ENCODE results near the gene SDK2. TPM values are rescaled to one million over a fixed set of nuclear protein-coding genes. Genes with fewer than 3 reads are reported as not detected.

SDK2 gene
- total and polyA plus RNA-seq, 4 experiments from 2014 or later, result 0.49 to 2.9 (median 2.2) TPM; not detected in 1

- H3K9me3 ChIP-seq (ENCODE audit: control insufficient read depth in 1 of 2, low read length in 2 of 2), result no peaks in the 10 kb centered on the region
- Mint-ChIP-seq H3K27ac (no peak overlapping the region), H3K27me3 (no peaks in the 10 kb centered on the region), H3K36me3 (no peaks in the 10 kb centered on the region), H3K4me3 (no peak overlapping the region), H3K4me1 (no peaks in the 10 kb centered on the region), H3K9me3 (no peaks in the 10 kb centered on the region)
- H3K4me1 ChIP-seq (ENCODE audit: insufficient read depth, low read length), result no peaks in the 10 kb centered on the region
- H3K4me3 ChIP-seq (ENCODE audit: low read length in 2 of 2), result no peak overlapping the region
- CTCF ChIA-PET (ENCODE audit: partially characterized antibody), result no interaction called here
- H3K36me3 ChIP-seq (ENCODE audit: insufficient read depth, low read length), result no peaks in the 10 kb centered on the region
- no peaks in the 10 kb centered on the region for H3K27me3 ChIP-seq (ENCODE audit: insufficient read depth, low read length)
- POLR2A ChIA-PET (ENCODE audit: partially characterized antibody), result interaction anchor here (0.8 kb wide), 1 partner anchor 19 kb away, joined by 3 read pairs; no protein-coding TSS in a partner anchor
- H3K27ac ChIP-seq (ENCODE audit: low read depth, low read length), result no peak overlapping the region
- no peak for DNase-seq
- intact Hi-C loops (cut with micrococcal nuclease), result no loop called here
Measured at GRCh38 chr17:73396431-73397277, 247.6 kb downstream of the SDK2 start.

DNA sequence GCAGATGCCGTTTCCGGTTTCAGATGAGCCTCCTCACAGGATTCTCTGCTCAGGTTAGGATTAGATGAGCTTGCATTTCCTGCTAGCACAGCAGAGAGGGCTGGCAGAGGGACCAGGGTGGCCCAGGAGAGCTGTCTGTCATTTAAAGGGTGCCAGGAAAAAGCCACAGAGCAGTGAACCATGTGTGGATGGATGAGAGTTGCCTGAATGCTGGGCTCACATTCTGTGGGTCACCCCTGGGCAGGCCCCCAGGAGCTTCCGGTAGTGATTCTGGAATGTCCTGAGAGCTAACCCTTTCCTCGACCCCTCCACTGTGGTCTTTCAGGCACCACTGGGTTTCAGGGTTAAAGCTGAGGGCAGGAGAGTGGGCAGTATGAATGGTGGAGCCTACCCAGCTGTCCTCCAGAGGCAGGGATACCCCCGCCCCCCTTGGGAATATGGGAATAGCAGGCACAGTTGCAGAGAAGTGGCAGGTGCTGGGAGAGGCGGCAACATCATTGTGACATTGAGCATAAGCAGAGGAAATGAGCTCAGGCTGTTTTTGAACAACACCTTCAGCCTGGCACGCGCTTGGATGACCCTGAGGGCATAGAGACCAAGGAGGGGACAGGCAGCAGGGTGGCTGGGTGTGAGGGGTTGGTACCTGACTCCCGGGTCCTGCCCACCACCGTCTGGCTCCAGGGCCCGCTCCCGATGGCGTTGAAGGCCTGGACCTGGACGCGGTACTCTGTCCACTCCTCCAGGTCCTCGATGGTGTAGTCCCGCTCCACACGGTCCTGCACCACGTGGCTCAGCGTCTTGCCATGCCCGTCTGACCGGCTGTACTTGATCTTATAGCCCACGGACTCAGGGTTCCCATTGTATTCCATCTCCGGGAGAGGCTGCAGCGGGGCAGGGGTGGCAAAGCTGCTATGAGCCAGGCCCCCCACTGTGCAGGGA, 249.5 kb downstream of the SDK2 start:
- H3K36me3 ChIP-seq (ENCODE audit: insufficient read depth, low read length), result no peaks in the 10 kb centered on the region
- H3K27ac ChIP-seq (ENCODE audit: low read depth, low read length), result no peak overlapping the region
- Mint-ChIP-seq H3K36me3 (no peaks in the 10 kb centered on the region), H3K27ac (no peak overlapping the region), H3K4me1 (no peaks in the 10 kb centered on the region), H3K27me3 (no peaks in the 10 kb centered on the region), H3K4me3 (no peak overlapping the region), H3K9me3 (no peaks in the 10 kb centered on the region)
- H3K4me1 ChIP-seq (ENCODE audit: insufficient read depth, low read length), result no peaks in the 10 kb centered on the region
- H3K27me3 ChIP-seq (ENCODE audit: insufficient read depth, low read length), result no peaks in the 10 kb centered on the region
- CTCF ChIA-PET (ENCODE audit: partially characterized antibody), result no interaction called here
- no peaks in the 10 kb centered on the region for H3K9me3 ChIP-seq (ENCODE audit: control insufficient read depth in 1 of 2, low read length in 2 of 2)
- POLR2A ChIA-PET (ENCODE audit: partially characterized antibody), result no interaction called here
- intact Hi-C loops (cut with micrococcal nuclease), result no loop called here
- no peak overlapping the region for H3K4me3 ChIP-seq (ENCODE audit: low read length in 2 of 2)
- no peak for DNase-seq

DNA sequence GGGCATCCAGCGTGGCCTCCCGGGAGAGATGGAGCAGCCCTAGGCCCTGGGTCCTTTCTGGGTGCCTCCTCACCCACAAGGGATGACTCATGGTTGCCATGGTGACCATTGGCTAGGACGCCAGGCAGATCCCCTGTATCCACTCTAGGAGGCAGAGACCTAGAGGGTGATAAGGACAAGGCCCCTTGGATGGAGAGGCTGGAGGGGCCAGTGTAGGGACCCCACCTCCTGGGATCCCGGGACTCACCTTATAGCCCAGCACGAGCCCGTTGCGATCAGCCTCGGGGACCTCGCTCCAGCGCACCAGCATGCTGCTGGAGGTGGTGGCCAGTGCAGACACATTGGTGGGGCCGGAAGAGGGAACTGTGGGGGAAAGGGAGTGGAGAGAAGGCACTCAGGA, 250.3 kb downstream of the SDK2 start:
- Mint-ChIP-seq H3K27ac (no peak overlapping the region), H3K9me3 (no peaks in the 10 kb centered on the region), H3K36me3 (no peaks in the 10 kb centered on the region), H3K4me3 (no peak overlapping the region), H3K4me1 (no peaks in the 10 kb centered on the region), H3K27me3 (no peaks in the 10 kb centered on the region)
- H3K9me3 ChIP-seq (ENCODE audit: control insufficient read depth in 1 of 2, low read length in 2 of 2), result no peaks in the 10 kb centered on the region
- ChIA-PET POLR2A (ENCODE audit: partially characterized antibody) (no interaction called here), CTCF (ENCODE audit: partially characterized antibody) (no interaction called here)
- no peak for DNase-seq
- H3K36me3 ChIP-seq (ENCODE audit: insufficient read depth, low read length), result no peaks in the 10 kb centered on the region
- H3K4me1 ChIP-seq (ENCODE audit: insufficient read depth, low read length), result no peaks in the 10 kb centered on the region
- no peak overlapping the region for H3K4me3 ChIP-seq (ENCODE audit: low read length in 2 of 2)
- no peaks in the 10 kb centered on the region for H3K27me3 ChIP-seq (ENCODE audit: insufficient read depth, low read length)
- intact Hi-C loops (cut with micrococcal nuclease), result no loop called here
- no peak overlapping the region for H3K27ac ChIP-seq (ENCODE audit: low read depth, low read length)

- Histone ChIP-seq H3K9me3 (ENCODE audit: control insufficient read depth in 1 of 2, low read length in 2 of 2) (no peaks in the 10 kb centered on the region), H3K4me3 (ENCODE audit: low read length in 2 of 2) (no peak overlapping the region), H3K27me3 (ENCODE audit: insufficient read depth, low read length) (no peaks in the 10 kb centered on the region), H3K27ac (ENCODE audit: low read depth, low read length) (no peak overlapping the region), H3K4me1 (ENCODE audit: insufficient read depth, low read length) (no peaks in the 10 kb centered on the region), H3K36me3 (ENCODE audit: insufficient read depth, low read length) (no peaks in the 10 kb centered on the region)
- ChIA-PET POLR2A (ENCODE audit: partially characterized antibody) (no interaction called here), CTCF (ENCODE audit: partially characterized antibody) (no interaction called here)
- Mint-ChIP-seq H3K9me3 (no peaks in the 10 kb centered on the region), H3K27me3 (no peaks in the 10 kb centered on the region), H3K36me3 (no peaks in the 10 kb centered on the region), H3K27ac (no peak overlapping the region), H3K4me1 (no peaks in the 10 kb centered on the region), H3K4me3 (no peak overlapping the region)
- intact Hi-C loops (cut with micrococcal nuclease), result no loop called here
- DNase-seq, result no peak
Measured at GRCh38 chr17:73393381-73393780, 250.9 kb downstream of the SDK2 start.

DNA sequence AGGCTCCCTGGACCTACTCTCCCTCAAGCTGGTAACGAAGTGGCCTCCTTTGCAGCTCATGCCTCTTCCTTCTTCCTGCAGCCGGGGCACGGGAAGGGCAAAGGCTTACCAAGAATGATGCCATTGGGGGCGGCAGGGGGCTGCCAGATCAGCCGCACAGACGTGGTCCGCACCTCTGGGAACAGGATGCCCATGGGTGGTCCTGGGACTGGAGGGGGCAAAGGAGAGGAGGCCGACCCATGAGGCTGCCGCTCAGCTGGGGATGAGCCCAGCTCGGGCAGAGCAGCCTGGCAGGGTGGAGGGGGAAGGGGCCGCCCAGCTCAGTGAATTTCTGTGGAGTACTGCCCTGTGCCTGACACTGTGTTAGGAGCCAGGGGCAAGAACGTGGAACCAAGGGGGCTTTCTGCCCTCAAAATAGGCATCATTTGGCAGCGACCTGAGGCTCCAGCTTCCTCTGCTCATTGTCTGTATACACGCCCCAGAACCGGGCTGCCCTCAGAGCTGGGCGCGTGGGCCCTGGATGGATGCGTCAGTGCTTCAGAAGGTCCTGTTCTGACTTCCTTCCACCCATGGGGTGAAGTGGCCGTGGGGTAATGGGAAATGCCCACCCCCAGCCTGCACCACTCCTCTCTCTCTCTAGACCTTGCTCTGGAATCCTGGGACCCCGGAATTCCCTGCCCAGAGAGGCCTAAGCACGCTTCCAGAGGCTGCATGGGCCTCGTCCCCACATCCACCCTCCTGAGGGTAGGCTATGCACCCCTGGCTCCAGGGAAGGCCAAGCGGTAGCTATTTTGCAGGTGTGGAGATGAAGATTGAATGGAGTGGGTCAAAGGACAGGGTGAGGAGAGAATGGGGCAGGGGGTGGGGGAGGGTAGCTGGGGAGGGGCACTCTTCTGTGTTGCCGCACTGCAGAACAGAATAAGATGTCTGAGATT, 252.6 kb downstream of the SDK2 start:
- H3K4me1 Mint-ChIP-seq, result no peaks in the 10 kb centered on the region
- Histone ChIP-seq H3K4me3 (ENCODE audit: low read length in 2 of 2) (no peak overlapping the region), H3K9me3 (ENCODE audit: control insufficient read depth in 1 of 2, low read length in 2 of 2) (no peaks in the 10 kb centered on the region), H3K4me1 (ENCODE audit: insufficient read depth, low read length) (no peaks in the 10 kb centered on the region), H3K36me3 (ENCODE audit: insufficient read depth, low read length) (no peaks in the 10 kb centered on the region), H3K27me3 (ENCODE audit: insufficient read depth, low read length) (no peaks in the 10 kb centered on the region), H3K27ac (ENCODE audit: low read depth, low read length) (no peak overlapping the region)
- no peaks in the 10 kb centered on the region for H3K36me3 Mint-ChIP-seq
- ChIA-PET POLR2A (ENCODE audit: partially characterized antibody) (no interaction called here), CTCF (ENCODE audit: partially characterized antibody) (no interaction called here)
- no peaks in the 10 kb centered on the region for H3K27me3 Mint-ChIP-seq
- DNase-seq, result no peak
- H3K27ac Mint-ChIP-seq, result no peak overlapping the region
- no peak overlapping the region for H3K4me3 Mint-ChIP-seq
- H3K9me3 Mint-ChIP-seq, result no peaks in the 10 kb centered on the region
- intact Hi-C loops (cut with micrococcal nuclease), result no loop called here

- H3K27me3 ChIP-seq (ENCODE audit: insufficient read depth, low read length), result no peaks in the 10 kb centered on the region
- no peak for DNase-seq
- no peak overlapping the region for H3K27ac Mint-ChIP-seq
- H3K4me1 Mint-ChIP-seq, result no peaks in the 10 kb centered on the region
- H3K36me3 ChIP-seq (ENCODE audit: insufficient read depth, low read length), result no peaks in the 10 kb centered on the region
- H3K36me3 Mint-ChIP-seq, result no peaks in the 10 kb centered on the region
- POLR2A ChIA-PET (ENCODE audit: partially characterized antibody), result no interaction called here
- CTCF ChIA-PET (ENCODE audit: partially characterized antibody), result no interaction called here
- H3K4me1 ChIP-seq (ENCODE audit: insufficient read depth, low read length), result no peaks in the 10 kb centered on the region
- H3K27ac ChIP-seq (ENCODE audit: low read depth, low read length), result no peak overlapping the region
- no peak overlapping the region for H3K4me3 ChIP-seq (ENCODE audit: low read length in 2 of 2)
- H3K27me3 Mint-ChIP-seq, result no peaks in the 10 kb centered on the region
- intact Hi-C loops (cut with micrococcal nuclease), result no loop called here
- no peak overlapping the region for H3K4me3 Mint-ChIP-seq
- H3K9me3 ChIP-seq (ENCODE audit: control insufficient read depth in 1 of 2, low read length in 2 of 2), result no peaks in the 10 kb centered on the region
- H3K9me3 Mint-ChIP-seq, result no peaks in the 10 kb centered on the region
Measured at GRCh38 chr17:73390851-73391250, 253.4 kb downstream of the SDK2 start.

GRCh38 chr17:73390221-73390620, 254.0 kb downstream of the SDK2 start:
- Histone ChIP-seq H3K27me3 (ENCODE audit: insufficient read depth, low read length) (no peaks in the 10 kb centered on the region), H3K4me3 (ENCODE audit: low read length in 2 of 2) (no peak overlapping the region), H3K4me1 (ENCODE audit: insufficient read depth, low read length) (no peaks in the 10 kb centered on the region), H3K36me3 (ENCODE audit: insufficient read depth, low read length) (no peaks in the 10 kb centered on the region), H3K27ac (ENCODE audit: low read depth, low read length) (no peak overlapping the region), H3K9me3 (ENCODE audit: control insufficient read depth in 1 of 2, low read length in 2 of 2) (no peaks in the 10 kb centered on the region)
- no peaks in the 10 kb centered on the region for H3K4me1 Mint-ChIP-seq
- DNase-seq, result no peak
- no peaks in the 10 kb centered on the region for H3K36me3 Mint-ChIP-seq
- no peak overlapping the region for H3K4me3 Mint-ChIP-seq
- intact Hi-C loops (cut with micrococcal nuclease), result no loop called here
- no peaks in the 10 kb centered on the region for H3K27me3 Mint-ChIP-seq
- no peaks in the 10 kb centered on the region for H3K9me3 Mint-ChIP-seq
- ChIA-PET CTCF (ENCODE audit: partially characterized antibody) (interaction anchor here (1.6 kb wide), 1 partner anchor 20 kb away, joined by 7 read pairs; no protein-coding TSS in a partner anchor), POLR2A (ENCODE audit: partially characterized antibody) (no interaction called here)
- no peak overlapping the region for H3K27ac Mint-ChIP-seq
